ENCODE results near the gene FOCAD. TPM values are rescaled to one million over a fixed set of nuclear protein-coding genes. Genes with fewer than 3 reads are reported as not detected.

FOCAD gene
- total RNA-seq, 1 experiment from 2014 or later: 40.7 TPM

GRCh38 chr9:20771729-20772128 lies 87.7 kb downstream of the FOCAD start (continued):
- no peak for TF ChIP-seq REST (IDR thresholded peaks at IDR 0.05; ENCODE audit: low read depth)

DNA sequence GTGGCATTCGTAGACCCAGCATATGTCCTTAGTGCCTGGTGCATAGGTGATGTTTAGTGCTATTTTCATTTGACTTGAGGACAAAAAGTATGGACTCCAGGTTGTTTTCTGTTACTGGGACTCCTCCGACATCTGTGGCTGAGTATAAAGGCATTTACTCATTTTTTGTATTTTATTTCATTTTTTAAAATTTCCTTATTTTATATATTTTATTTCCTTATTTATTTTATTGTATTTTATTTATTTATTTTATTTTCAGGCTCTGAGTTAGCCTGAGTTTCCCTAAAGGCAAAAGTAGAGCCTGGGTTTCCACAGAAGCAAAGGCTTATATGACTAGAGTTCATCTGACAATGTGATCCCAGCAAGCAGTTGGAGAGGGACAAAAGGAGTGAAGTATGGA lies 91.6 kb downstream of the FOCAD start:
- Histone ChIP-seq H3K36me3 (ENCODE audit: control insufficient read depth in 1 of 2, insufficient read depth in 2 of 2, low read length in 2 of 2) (0 out of 4 replicates have a peak, but pooled peaks cover 0 to under 1% of the 10 kb centered on the region in 2 experiments), H2AFZ (ENCODE audit: low read depth, low read length, poor library complexity, severe bottlenecking) (no peak overlapping the region), H3K9me2 (ENCODE audit: insufficient read depth) (no peaks in the 10 kb centered on the region), H3K4me2 (ENCODE audit: low read length) (no peak overlapping the region), H3K9ac (ENCODE audit: low read length) (no peak overlapping the region), H3K4me3 (replicated peaks in 1 of 2; ENCODE audit: low read depth in 1 of 2, low read length in 2 of 2) (no peak overlapping the region), H3K4me1 (ENCODE audit: control insufficient read depth in 1 of 2, insufficient read depth in 2 of 2, low read length in 2 of 2) (no peaks in the 10 kb centered on the region), H3K27ac (ENCODE audit: low read depth, low read length) (no peak overlapping the region), H3K27me3 (ENCODE audit: insufficient read depth, low read length) (no peaks in the 10 kb centered on the region), H4K20me1 (ENCODE audit: insufficient read depth) (no peaks in the 10 kb centered on the region), H3K9me3 (ENCODE audit: control insufficient read depth in 1 of 2, insufficient read depth in 1 of 2, low read depth in 1 of 2, low read length in 2 of 2) (no peaks in the 10 kb centered on the region), H3K79me2 (ENCODE audit: insufficient read depth, low read length) (no peaks in the 10 kb centered on the region)
- intact Hi-C loops (cut with micrococcal nuclease): no loop called here
- CTCF ChIA-PET: no interaction called here
- BruUV-seq (replicated peaks): no TSS peak
- DNase-seq (ENCODE audit: low read depth, low spot score): no peak
- POLR2A ChIA-PET: no interaction called here
- TF ChIP-seq FOSL1 (IDR thresholded peaks at IDR 0.05; ENCODE audit: low read depth): no peak
- no peak for TF ChIP-seq EZH2 (IDR thresholded peaks at IDR 0.05)
- no peak for TF ChIP-seq SRF (IDR thresholded peaks at IDR 0.05; ENCODE audit: low read depth)
- no peak for TF ChIP-seq CEBPB (IDR thresholded peaks at IDR 0.05; ENCODE audit: low read depth)
- TF ChIP-seq ZNF274 (IDR thresholded peaks at IDR 0.05; ENCODE audit: low read depth, low read length): no peak
- TF ChIP-seq YY1 (IDR thresholded peaks at IDR 0.05; ENCODE audit: extremely low read depth, insufficient replicate concordance, low read depth, low read length): no peak
- no peak for TF ChIP-seq REST (IDR thresholded peaks at IDR 0.05; ENCODE audit: low read depth)
- no peak for TF ChIP-seq EGR1 (IDR thresholded peaks at IDR 0.05; ENCODE audit: low read depth)
- TF ChIP-seq SP1 (IDR thresholded peaks at IDR 0.05; ENCODE audit: low read depth): no peak
- TF ChIP-seq, protein P1, sequence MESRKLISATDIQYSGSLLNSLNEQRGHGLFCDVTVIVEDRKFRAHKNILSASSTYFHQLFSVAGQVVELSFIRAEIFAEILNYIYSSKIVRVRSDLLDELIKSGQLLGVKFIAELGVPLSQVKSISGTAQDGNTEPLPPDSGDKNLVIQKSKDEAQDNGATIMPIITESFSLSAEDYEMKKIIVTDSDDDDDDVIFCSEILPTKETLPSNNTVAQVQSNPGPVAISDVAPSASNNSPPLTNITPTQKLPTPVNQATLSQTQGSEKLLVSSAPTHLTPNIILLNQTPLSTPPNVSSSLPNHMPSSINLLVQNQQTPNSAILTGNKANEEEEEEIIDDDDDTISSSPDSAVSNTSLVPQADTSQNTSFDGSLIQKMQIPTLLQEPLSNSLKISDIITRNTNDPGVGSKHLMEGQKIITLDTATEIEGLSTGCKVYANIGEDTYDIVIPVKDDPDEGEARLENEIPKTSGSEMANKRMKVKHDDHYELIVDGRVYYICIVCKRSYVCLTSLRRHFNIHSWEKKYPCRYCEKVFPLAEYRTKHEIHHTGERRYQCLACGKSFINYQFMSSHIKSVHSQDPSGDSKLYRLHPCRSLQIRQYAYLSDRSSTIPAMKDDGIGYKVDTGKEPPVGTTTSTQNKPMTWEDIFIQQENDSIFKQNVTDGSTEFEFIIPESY (IDR thresholded peaks at IDR 0.05; ENCODE audit: extremely low read depth, insufficient replicate concordance, low read length): no peak
- no peak for TF ChIP-seq RAD21 (IDR thresholded peaks at IDR 0.05; ENCODE audit: low read depth)
- TF ChIP-seq EZH2phosphoT487 (IDR thresholded peaks at IDR 0.05; ENCODE audit: borderline replicate concordance): no peak
- TF ChIP-seq CBX3 (IDR thresholded peaks at IDR 0.05; ENCODE audit: low read depth): no peak
- no peak for TF ChIP-seq POLR2AphosphoS5 (IDR thresholded peaks at IDR 0.05; ENCODE audit: low read depth, low read length)
- no peak for TF ChIP-seq ELF1 (IDR thresholded peaks at IDR 0.05; ENCODE audit: borderline replicate concordance, low read depth)
- TF ChIP-seq, protein P2, sequence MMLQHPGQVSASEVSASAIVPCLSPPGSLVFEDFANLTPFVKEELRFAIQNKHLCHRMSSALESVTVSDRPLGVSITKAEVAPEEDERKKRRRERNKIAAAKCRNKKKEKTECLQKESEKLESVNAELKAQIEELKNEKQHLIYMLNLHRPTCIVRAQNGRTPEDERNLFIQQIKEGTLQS (IDR thresholded peaks at IDR 0.05): no peak
- TF ChIP-seq JUND (IDR thresholded peaks at IDR 0.05): no peak
- RAD21 ChIA-PET (ENCODE audit: low non-redundant PET in 1 of 2, low total read pairs in 2 of 2, uncharacterized antibody in 2 of 2, unreplicated experiment in 2 of 2): no interaction called here
- ATAC-seq: no peak

All from HCT116 (cell line).